OCI-LY7 (cell line): ENCODE data around the gene CHRNG. TPM values are rescaled to one million over a fixed set of nuclear protein-coding genes. Genes with fewer than 3 reads are reported as not detected.

Experiments
- Bru-seq: library from RNA; stranded (reverse); fragments of 400-500 nt; gene quantifications from one replicate; lab custom pipeline; 2021; lab: Mats Ljungman, UMichigan
- BruChase-seq, 2 experiments: library from RNA; stranded (reverse); fragments of 400-500 nt; gene quantifications; one replicate each; lab custom pipeline; 2021; lab: Mats Ljungman, UMichigan
- BruUV-seq: library from RNA; stranded (reverse); fragments of 400-500 nt; replicated peaks from 2 replicates; lab custom pipeline; 2021; lab: Mats Ljungman, UMichigan
- CTCF ChIA-PET: fragments of 300-600 bp; sonication (Branson Sonifier 250); formaldehyde crosslinking; loops from one replicate; lab custom pipeline; 2022; ENCODE audit warnings: antibody characterized with exemption; ENCODE audit not compliant: unreplicated experiment; lab: Charles Lee
- POLR2A ChIA-PET: fragments of 300-600 bp; sonication (Branson Sonifier 250); formaldehyde crosslinking; loops from one replicate; lab custom pipeline; 2022; ENCODE audit warnings: antibody characterized with exemption; lab: Charles Lee
- DNase-seq: peaks from one replicate; pipeline ENCODE4 v3.0.0-alpha.2; 2015; ENCODE audit warnings: low spot score
- H2AFZ ChIP-seq: fragments of 200-600 bp; sonication (generic), shearing (Covaris generic); 2 replicates; pipeline ENCODE4 v1.6.1; 2014; ENCODE audit warnings: mild to moderate bottlenecking, antibody characterized with exemption, low read length, moderate library complexity
- H3K27ac ChIP-seq: fragments of 200-600 bp; sonication (generic); 2 replicates; pipeline ENCODE4 v1.5.1; 2014; ENCODE audit warnings: mixed run types, low read depth, mild to moderate bottlenecking, moderate library complexity, low read length, inconsistent platforms; ENCODE audit not compliant: poor library complexity, severe bottlenecking
- H3K36me3 ChIP-seq: fragments of 200-600 bp; sonication (generic); 2 replicates; pipeline ENCODE4 v1.6.1; 2014; ENCODE audit warnings: mild to moderate bottlenecking, antibody characterized with exemption, low read length, moderate library complexity, mixed read lengths; ENCODE audit not compliant: insufficient read depth
- H3K4me1 ChIP-seq: fragments of 200-600 bp; sonication (generic); 2 replicates; pipeline ENCODE4 v1.5.1; 2014; ENCODE audit warnings: mild to moderate bottlenecking, low read length; ENCODE audit not compliant: insufficient read depth, poor library complexity, severe bottlenecking
- H3K4me2 ChIP-seq: fragments of 200-600 bp; sonication (generic); 2 replicates; pipeline ENCODE4 v1.6.1; 2014; ENCODE audit warnings: mild to moderate bottlenecking, low read length
- H3K4me3 ChIP-seq: fragments of 200-600 bp; sonication (generic); 2 replicates; pipeline ENCODE4 v1.5.1; 2014; ENCODE audit warnings: mild to moderate bottlenecking, low read depth, low read length; ENCODE audit not compliant: poor library complexity, severe bottlenecking
- H3K79me2 ChIP-seq: fragments of 200-600 bp; sonication (generic); 2 replicates; pipeline ENCODE4 v1.6.1; 2016; ENCODE audit warnings: low read depth, mild to moderate bottlenecking, low read length, moderate library complexity, mixed read lengths; ENCODE audit not compliant: insufficient read depth
- H3K9me2 ChIP-seq: fragments of 200-600 bp; sonication (generic); 2 replicates; pipeline ENCODE4 v1.6.1; 2016; ENCODE audit warnings: mild to moderate bottlenecking, low read length, mixed read lengths; ENCODE audit not compliant: insufficient read depth
- H3K9me3 ChIP-seq: fragments of 200-600 bp; sonication (generic); 2 replicates; pipeline ENCODE4 v1.6.1; 2014; ENCODE audit warnings: mild to moderate bottlenecking, mixed run types, low read length, mixed read lengths
- H4K20me1 ChIP-seq: fragments of 200-600 bp; sonication (generic); 2 replicates; pipeline ENCODE4 v1.6.1; 2014; ENCODE audit warnings: mild to moderate bottlenecking, antibody characterized with exemption, low read length, moderate library complexity, mixed read lengths; ENCODE audit not compliant: insufficient read depth
- EZH2phosphoT487 ChIP-seq: fragments of 200-600 bp; sonication (generic); IDR thresholded peaks from 2 replicates; pipeline ENCODE4 v1.6.1; 2018; ENCODE audit warnings: low read depth, borderline replicate concordance, mild to moderate bottlenecking, mixed run types, antibody characterized with exemption, low read length, moderate library complexity, mixed read lengths
- intact Hi-C: fragments of 100-400 bp; cut with micrococcal nuclease; formaldehyde crosslinking; loops from one replicate; pipeline ENCODE4 v1.10.0; 2022; ENCODE audit not compliant: unreplicated experiment
- long read RNA-seq: library from polyadenylated mRNA; stranded (forward); transcript quantifications from one replicate; pipeline ENCODE4 v2.0.0, GENCODE V29; 2022
- total RNA-seq, 2 experiments: library from RNA; depleted of rRNA in 1 of 2; stranded (reverse); fragments of >200 nt in 1 of 2; shearing (Covaris generic) in 1 of 2; gene quantifications; 2 replicates each; pipeline ENCODE4 v1.2.3, GENCODE V29; 2014 to 2022
- TF ChIP-seq, protein P1 (sequence below): fragments of 200-600 bp; sonication (generic); conservative IDR thresholded peaks from 2 replicates; pipeline ENCODE4 v1.5.1; 2014; ENCODE audit warnings: mild to moderate bottlenecking, antibody characterized with exemption, low read length, moderate library complexity, mixed read lengths

CHRNG gene
- total RNA-seq (2014; rRNA removed; shearing (Covaris generic)), result not detected in 2 replicates
- not detected in 2 replicates for total RNA-seq (2022)
- percentile 11 among the genes with signal in this experiment for Bru-seq, nascent RNA
- BruChase-seq, experiment 1, labeled RNA remaining after a 6-hour chase, result not detected
- not detected for BruChase-seq, experiment 2, labeled RNA remaining after a 2-hour chase
- long read RNA-seq, partial matches to known transcripts, result 0 of 4 reads
- long read RNA-seq, other reads (novel, unspliced or antisense), result 4 of 4 reads

- Histone ChIP-seq H3K9me3 (0 out of 2 replicates have a peak, but pooled peaks cover 6% of the 10 kb centered on the region), H3K4me1 (peaks cover under 1% of the 10 kb centered on the region), H3K36me3 (peaks cover 12% of the 10 kb centered on the region), H3K79me2 (no peaks in the 10 kb centered on the region), H3K9me2 (no peaks in the 10 kb centered on the region), H3K27ac (no peak within 1 kb of the TSS), H4K20me1 (no peaks in the 10 kb centered on the region), H3K4me3 (no peak within 1 kb of the TSS), H3K4me2 (no peak within 1 kb of the TSS), H2AFZ (no peak within 1 kb of the TSS)
- no peak for DNase-seq
- ChIA-PET CTCF (no interaction called here), POLR2A (no interaction called here)
- BruUV-seq, result no TSS peak
- TF ChIP-seq, protein P1, sequence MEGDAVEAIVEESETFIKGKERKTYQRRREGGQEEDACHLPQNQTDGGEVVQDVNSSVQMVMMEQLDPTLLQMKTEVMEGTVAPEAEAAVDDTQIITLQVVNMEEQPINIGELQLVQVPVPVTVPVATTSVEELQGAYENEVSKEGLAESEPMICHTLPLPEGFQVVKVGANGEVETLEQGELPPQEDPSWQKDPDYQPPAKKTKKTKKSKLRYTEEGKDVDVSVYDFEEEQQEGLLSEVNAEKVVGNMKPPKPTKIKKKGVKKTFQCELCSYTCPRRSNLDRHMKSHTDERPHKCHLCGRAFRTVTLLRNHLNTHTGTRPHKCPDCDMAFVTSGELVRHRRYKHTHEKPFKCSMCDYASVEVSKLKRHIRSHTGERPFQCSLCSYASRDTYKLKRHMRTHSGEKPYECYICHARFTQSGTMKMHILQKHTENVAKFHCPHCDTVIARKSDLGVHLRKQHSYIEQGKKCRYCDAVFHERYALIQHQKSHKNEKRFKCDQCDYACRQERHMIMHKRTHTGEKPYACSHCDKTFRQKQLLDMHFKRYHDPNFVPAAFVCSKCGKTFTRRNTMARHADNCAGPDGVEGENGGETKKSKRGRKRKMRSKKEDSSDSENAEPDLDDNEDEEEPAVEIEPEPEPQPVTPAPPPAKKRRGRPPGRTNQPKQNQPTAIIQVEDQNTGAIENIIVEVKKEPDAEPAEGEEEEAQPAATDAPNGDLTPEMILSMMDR, result no peak
- TF ChIP-seq EZH2phosphoT487, result no peak
- intact Hi-C loops, result no loop called here
Observed at GRCh38 chr2:232539298-232540231, at the start of gene CHRNG. CHRNG (plus strand) TSS chr2:232539692; CDS start chr2:232539748, 56 bp downstream.

GRCh38 chr2:232490221-232491138 lies 49.0 kb upstream of the CHRNG start:
- H2AFZ ChIP-seq, result no peak overlapping the region
- ChIA-PET CTCF (no interaction called here), POLR2A (interaction anchor here (0.7 kb wide), 1 partner anchor 1813 kb away, joined by 3 read pairs; no protein-coding TSS in a partner anchor)
- H3K36me3 ChIP-seq, result no peaks in the 10 kb centered on the region
- no peaks in the 10 kb centered on the region for H3K79me2 ChIP-seq
- H4K20me1 ChIP-seq, result no peaks in the 10 kb centered on the region
- TF ChIP-seq EZH2phosphoT487, result no peak
- TF ChIP-seq, protein P1, result no peak
- H3K9me2 ChIP-seq, result no peaks in the 10 kb centered on the region
- no TSS peak for BruUV-seq
- DNase-seq, result no peak
- H3K4me3 ChIP-seq, result no peak overlapping the region
- H3K4me1 ChIP-seq, result no peaks in the 10 kb centered on the region
- no peak overlapping the region for H3K4me2 ChIP-seq
- H3K9me3 ChIP-seq, result no peaks in the 10 kb centered on the region
- H3K27ac ChIP-seq, result no peak overlapping the region
- intact Hi-C loops, result no loop called here
